SK-MEL-5 (cell line): Measurements from ENCODE around the gene PABPN1L. TPM values are rescaled to one million over a fixed set of nuclear protein-coding genes. Genes with fewer than 3 reads are reported as not detected.

Experiments
- DNase-seq: peaks from one replicate; pipeline ENCODE4 v3.0.0-alpha.2; 2016; ENCODE audit warnings: low read depth, low spot score
- in situ Hi-C: cut with HindIII; loops from 2 replicates; pipeline ENCODE4 v1.10.0; 2016; ENCODE audit warnings: low sequenced_read_pairs, high pct_unique_total_duplicates, low pct_unique_long_range_greater_than_20kb
- total RNA-seq: library from RNA; depleted of rRNA; stranded (reverse); fragments of >200 nt; shearing (Covaris generic); gene quantifications from 2 replicates; pipeline ENCODE4 v1.2.3, GENCODE V29; 2014

Gene PABPN1L
- total RNA-seq, 1 experiment from 2014 or later, result not detected

DNA sequence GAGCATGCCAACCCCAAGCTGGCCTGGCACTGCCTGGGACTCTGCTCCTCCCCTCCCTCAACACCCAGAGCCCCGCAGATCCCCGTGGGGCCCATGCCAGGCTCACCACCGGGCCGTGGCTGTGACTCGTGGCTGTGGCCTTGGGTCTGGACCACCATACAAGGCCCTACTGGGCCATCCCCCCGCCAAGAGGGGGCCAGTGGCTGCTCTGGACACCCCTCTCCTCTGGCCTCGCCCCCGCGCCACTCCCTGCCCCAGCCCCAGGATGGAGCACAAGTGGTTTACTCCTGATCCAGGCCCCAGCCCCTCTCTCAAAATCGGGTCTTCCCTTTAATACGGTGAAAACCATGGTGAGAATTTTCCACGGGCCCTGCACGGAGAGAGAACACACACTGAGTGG is 3.0 kb downstream of the PABPN1L start:
- in situ Hi-C loops, result no loop called here
- DNase-seq, result no peak

DNA sequence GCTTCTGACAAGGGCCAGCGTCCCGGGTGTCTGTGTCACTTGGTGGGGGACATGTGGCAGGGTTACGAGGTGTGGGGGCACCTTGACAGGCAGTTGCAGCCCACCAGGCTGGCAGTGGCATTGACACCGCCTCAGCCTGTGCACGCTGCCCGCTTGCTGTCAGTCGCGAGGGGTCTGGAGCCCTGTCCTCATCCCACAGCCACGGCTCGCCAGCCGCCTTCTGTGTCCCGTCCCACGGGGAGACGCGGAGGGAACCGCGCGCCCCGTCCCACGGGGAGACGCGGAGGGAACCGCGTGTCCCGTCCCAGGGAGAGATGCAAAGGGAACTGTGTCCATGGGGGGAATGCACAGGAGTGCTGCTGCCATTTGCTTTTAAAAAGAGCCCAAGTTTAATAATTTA is 3.5 kb downstream of the PABPN1L start:
- in situ Hi-C loops, result no loop called here
- DNase-seq, result no peak

DNA sequence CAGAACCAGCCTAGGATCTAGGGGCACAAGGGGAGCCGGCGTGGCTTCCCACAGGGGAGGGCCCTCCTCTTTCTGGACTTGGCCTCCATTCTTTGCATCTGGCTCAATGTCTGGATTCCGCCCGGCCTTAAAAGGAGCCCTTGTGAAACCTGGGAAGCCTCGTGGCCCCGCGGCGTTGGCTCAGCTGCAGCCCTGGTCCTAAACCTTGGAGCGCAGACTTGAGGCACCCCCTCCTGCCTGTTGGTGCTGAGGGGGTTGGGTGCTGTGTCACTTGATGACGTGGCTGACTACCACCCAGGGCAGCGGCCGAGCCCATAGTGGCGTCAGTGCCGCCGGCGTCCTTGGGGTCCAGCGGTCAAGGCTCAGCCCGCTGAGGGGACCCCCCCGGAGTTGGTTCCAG is 5.1 kb downstream of the PABPN1L start:
- DNase-seq, result no peak
- in situ Hi-C loops, result no loop called here

DNA sequence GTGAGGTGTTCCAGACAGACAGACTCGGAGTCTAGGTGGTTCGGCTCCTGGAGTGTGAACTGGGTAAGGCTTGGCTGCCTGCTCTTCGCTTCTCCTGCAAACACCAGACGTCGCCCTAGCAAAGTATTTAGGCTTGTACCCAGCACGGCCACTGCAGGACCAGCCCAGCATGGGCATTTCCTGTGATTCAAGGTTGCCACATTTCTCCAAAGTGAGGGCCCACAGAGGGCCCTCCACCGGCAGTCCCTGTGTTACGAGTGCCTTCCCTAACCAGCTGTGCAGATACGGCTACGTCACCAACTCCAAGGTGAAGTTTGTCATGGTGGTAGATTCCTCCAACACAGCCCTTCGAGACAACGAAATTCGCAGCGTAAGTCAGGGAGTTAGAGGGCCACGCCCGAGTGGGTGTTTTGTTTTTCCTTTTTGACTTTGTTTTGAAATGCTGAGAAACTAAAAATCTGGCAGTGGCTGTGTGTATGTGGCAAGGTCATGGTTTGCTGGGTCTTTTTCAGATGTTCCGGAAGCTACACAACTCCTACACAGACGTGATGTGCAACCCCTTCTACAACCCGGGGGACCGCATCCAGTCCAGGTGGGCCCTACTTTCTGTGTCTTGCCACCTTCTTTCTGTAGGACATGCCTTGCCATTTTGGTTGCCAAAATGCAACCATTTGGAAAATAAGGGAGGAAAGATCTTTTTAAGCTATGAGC is 6.9 kb downstream of the PABPN1L start:
- DNase-seq, result no peak
- in situ Hi-C loops, result no loop called here

DNA sequence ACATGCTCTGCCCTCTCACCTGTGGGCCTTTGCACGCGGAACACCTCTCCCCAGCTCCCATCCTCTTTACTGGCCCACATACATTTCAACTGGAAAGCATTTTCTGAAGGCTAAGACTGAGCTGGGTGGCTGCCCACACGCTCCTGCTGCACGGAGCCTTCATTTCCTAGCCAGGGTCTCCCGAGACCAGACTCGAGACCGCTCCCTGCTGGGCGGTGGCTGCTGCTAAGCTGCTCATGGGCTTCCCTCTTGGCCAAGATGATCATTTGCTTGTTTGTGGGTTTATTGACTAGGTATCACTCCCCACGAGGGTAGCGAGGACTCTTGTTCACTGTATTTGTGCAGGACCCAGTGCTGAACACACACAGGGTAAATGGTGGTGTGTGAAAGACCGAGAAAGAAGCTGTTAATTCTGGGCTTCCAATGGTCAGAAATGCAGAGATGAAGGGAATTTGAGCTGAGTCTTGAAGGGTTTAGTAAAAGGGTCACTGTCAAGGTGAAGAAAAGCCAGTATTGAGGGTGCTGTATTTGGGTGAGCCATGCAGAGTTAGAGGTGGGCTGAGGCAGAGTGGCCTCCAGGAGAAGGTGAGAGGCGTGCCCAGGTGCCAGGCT is 8.6 kb downstream of the PABPN1L start:
- in situ Hi-C loops, result no loop called here
- DNase-seq, result peak; percentile 78

DNA sequence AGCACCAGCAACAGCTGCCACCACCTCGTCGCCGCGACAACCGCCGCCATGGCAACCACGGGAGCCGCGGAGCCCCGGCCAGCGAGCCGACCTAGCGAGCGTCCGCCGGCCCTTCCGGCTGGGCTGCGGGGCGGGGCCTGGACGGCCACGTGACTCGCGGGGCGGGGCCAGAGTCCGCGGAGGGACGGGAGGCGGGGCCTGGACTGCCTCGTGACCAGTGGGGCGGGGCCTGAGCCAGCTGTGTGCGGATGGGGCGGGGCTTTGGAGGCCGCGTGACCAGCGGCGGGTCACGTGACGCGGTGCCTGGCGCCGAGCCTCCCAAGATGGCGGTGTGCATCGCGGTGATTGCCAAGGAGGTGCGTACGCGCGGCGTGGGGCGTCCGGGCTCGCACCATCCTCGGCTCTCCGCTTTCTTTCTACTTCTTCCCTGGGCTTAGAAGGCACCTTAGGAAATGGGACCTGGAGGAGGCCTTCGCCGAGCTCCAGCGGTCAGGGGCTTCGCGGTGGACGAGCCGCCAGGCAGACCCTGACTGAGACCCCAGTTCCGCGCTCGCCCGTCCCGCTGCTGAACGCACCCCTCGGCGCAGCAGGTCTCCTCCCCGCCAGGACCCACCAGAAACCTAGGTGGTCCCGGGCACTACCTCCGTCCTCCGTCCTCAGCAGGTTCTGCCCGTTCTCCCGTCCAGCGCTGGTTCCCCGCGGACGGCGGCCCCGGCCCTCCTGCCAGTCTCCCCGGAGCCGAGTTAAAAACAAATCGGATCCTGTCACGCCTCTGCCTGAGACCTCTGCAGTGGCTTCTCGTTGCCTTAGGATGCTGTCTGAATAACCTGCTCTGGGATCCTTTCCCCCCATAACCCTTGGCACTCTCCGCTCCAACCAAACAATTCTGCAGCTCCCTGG is 9.4 kb downstream of the PABPN1L start, which contains the start of the genes GALNS and TRAPPC2L:
TSS of gene GALNS (minus strand) at position 120 of the 900 bp plus-strand sequence. CDS start at position 50, 70 bp downstream.
TSS of gene TRAPPC2L (plus strand) at position 300 of the 900 bp plus-strand sequence. CDS start at position 324, 24 bp downstream.
- DNase-seq, result peak; percentile 90
- in situ Hi-C loops, result no loop called here

DNA sequence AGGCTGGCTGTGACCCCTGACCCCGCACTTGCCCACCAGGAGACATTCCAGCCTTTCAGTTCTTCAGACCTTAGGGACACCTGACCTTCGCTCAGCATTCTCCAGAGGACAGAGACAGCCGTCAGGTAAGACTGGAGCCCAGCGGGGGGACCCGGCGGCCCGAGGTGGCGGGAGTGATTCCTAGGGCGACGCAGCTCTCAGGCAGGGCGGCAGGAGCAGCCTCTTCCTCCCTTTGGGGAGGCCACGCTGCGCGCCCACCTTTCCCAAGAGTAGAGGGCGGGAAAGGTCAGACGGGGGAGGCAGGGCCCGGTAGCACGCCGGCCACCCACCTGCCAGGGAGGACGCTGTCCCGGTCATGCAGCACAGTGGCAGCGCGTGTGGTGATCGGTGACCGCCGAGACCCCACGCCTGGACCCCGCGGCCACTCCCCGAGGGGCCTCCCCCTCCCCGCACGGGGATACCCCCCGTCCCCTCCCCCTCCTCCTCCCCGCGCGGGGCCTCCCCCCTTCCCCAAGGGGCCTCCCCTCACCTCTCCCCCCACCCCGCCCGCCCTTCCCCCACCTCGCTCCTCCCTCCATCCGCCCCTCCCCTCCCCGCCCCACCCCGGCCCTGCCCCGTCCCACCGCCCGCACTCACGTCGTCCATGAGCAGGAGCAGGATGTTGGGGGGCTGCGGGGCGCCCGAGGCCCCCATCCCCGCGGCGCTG is 10.2 kb downstream of the PABPN1L start:
- DNase-seq, result no peak
- in situ Hi-C loops, result no loop called here

DNA sequence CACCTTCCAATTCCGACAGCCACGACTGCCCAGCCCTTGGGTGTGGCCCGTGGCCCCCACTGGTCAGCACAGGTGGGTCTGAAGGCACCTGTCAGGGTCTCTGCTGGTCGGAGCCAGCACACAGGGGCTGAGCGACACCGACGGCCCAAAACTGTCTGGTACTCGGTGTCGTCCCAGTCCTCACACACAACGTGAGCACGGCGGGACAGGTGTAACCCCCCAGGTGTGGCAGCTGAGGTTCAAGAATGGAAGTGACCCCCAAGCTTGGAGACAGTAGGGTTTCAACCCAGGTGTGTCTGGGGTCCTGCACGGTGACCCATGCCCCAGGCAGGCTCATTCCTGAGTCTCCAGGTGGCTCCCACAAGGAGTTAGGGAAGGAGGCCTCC is 10.7 kb downstream of the PABPN1L start:
- DNase-seq, result no peak
- in situ Hi-C loops, result no loop called here

DNA sequence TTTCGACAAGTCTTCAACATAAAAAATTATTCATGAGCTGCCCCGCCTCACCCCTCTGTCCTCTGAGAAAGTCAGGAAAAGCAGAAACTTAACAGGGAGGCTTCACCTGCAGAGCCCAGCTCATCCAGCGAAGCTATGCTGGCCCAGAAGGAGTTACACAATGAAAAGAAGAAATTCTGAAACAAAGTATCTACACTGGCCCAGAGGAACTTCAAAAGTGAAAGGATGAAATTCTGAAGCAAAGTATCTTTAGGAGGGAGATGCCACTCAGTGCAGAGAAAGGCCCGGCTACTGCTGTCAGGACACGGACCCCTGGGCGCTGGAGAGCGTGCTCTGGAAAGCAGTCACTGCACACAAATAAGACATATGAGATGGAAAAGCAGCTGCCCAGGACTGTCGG is 11.3 kb downstream of the PABPN1L start:
- DNase-seq, result no peak
- in situ Hi-C loops, result no loop called here

DNA sequence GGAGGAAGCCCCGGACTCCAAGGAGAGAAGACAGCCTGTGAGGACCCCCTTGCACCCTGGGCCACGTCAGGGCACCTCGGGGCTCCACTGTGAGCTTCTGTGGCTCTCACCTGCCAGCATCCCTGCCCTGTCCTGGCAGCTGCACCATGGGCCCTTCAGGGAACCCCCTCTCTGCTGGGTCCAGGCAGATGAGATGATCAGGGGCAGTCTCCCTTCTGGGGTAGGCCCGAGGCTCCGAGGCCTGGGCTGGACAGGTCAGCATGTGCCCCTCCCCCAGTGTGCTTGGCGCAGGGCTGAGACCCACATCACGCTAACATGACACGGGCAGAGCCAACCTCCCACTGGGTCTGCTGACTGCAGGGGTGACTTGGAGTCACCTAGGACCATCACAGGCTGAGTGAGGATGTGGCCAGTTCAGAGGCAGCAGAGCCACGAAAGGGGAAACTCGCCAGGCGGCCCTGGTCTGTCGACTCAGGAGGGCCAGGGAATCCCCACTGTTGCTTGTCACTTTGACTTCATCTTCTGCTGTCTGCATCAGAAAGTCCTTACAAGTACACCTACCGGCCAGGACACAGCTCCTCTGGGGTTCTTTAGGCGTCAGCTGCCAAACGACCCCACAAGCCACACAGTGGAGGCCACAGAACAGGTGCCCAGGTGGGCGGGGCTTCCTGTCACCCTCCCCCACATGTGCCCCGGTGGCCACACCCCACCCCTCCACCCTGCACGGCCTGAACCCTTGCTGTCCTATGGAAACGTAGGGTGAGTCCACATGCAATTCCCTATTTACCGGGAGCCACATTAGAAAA is 12.0 kb downstream of the PABPN1L start:
- in situ Hi-C loops, result no loop called here
- DNase-seq, result no peak

DNA sequence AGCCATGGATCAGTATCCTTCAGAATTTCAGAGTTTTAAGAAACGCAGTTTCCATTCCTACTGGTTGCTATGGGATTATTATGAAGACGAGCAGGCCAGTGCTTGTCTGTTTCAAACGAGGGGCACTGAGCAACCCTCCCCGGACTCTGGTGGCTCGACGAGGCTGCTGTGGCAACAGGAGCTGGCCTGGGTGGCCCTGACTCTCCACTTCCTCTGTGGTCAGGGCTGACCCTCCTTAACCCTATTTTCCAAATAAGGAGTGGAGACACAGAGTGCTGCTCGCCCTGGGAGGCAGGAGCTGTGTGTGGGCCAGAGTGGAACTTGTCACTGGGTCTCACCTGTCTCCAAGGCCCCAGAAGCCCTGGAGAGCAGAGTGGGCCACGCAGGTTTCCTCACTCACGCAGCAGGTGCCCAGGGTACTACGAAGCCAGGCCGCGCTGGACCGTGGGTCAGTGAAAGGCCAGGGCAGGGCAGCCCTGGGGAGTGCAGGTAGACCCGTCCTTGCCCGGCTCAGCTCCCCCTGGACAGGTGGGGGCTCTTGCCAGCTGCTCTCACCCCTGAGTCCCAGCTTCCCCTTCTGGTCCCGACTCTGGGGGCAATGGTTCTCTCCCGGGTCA is 13.0 kb downstream of the PABPN1L start:
- no peak for DNase-seq
- in situ Hi-C loops, result no loop called here

DNA sequence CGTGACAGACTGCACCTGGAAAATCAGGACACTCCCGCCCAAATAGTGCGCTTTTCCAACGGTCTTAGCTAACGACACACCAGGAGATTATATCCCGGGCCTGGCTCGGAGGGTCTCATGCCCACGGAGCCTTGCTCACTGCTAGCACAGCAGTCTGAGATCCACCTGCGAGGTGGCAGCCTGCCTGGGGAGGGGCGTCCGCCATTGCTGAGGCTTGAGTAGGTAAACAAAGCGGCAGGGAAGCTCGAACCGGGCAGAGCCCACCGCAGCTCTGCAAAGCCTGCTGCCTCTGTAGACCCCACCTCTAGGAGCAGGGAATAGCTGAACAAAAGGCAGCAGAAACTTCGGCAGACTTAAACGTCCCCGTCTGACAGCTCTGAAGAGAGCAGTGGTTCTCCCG is 14.8 kb downstream of the PABPN1L start:
- no peak for DNase-seq
- in situ Hi-C loops, result no loop called here

DNA sequence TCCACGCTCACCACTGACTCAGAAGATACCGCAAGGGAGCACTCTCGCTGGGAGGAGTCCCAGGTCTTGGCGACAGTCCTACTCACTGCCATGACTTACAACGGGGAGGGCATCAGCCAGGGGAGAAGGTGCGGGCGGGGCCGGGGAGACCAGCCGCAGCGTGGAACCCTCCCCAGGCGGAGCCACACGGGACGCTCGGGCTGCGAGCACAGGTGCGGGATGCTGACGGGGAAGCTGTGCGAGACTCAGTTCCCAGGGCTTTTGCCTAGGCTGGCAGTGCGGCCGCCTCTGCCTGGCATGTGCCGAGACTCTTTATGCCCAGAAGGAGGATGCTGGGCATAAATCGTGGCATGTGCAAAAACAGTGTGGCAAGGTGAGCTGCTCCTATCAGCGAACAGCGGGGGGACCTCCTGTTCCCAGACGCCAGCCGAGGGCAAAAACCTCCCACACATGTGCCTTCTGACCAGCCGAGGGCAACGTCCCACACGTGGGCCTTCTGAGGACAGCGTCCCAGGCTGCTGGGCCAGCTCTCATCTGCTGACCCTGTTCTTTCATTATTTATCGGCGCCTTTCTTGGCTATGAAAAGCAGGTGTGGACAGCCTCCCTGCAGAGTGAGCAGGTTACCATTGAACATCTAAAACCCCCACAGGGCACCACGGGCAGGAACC is 15.8 kb downstream of the PABPN1L start:
- in situ Hi-C loops, result no loop called here
- DNase-seq, result no peak

DNA sequence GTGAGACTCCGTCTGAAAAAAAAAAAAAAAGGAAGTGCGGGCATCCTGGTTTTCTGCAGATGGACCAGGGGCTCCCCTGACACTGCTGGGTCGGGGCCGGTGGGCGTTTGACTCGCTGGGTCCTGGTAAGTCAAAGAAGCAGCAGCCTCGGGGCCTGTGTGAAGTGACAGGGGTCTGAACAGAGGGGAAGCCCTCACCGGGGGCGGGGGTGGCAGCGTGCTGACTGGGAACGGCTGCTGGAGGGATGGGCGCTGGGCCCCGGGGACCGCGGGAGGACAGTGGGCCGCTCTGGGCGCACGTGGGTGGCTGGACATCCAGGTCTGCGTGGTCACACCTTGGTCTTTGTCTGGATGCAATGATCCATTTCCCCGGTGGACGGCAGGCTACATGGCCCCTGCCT is 17.9 kb downstream of the PABPN1L start:
- in situ Hi-C loops, result no loop called here
- no peak for DNase-seq

DNA sequence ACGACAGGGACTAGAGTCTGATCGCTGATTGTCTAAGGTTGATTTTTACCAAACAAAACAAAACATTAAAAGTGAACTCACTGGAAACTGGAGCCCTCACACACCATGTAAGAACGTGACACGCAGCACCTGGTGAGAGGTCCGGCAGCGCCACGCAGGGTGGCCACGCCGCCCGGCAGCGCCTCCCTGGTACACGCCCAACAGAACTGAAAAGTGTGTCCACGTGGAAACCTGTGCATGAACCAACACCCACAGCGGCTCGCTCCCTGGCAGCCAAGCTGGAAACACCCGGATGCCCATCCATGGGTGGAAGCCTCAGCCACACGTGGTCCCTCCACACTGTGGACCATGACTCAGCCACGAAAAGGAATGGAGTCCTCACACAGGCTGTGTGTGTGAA is 18.8 kb downstream of the PABPN1L start:
- in situ Hi-C loops, result no loop called here

DNA sequence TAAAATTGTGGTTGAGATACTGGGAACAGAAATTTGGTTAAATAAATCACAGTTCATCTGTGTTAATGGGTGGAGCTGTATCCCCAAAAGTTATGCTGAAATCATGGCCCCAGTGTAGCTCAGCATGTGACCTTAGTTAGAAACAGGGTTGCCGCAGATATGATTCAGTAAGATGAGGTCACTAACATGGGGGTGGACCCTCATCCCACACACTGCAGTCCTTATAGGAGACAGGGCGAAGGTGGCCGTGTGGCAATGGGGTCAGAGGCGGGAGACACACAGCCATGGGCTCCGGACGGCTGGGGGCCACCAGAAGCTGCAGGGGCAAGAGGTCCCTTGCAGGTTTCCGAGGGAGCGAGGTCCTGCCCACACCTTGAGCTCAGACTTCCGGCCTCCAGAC is 20.4 kb downstream of the PABPN1L start:
- in situ Hi-C loops, result no loop called here
- no peak for DNase-seq

More for the DNA sequence above, 18.8 kb downstream of the PABPN1L start:
- no peak for DNase-seq
